GM12878 (cell line): ENCODE measurements around the gene YEATS4. TPM values are rescaled to one million over a fixed set of nuclear protein-coding genes. Genes with fewer than 3 reads are reported as not detected.

Source experiments
- ATAC-seq: fragments of 200-7000 bp; cut with Tn5 transposase; 3 replicates; pipeline ENCODE4 v1.9.1; 2020; ENCODE audit warnings: mild to moderate bottlenecking, moderate library complexity
- BruUV-seq: library from RNA; stranded (reverse); fragments of 400-500 nt; replicated peaks from 2 replicates; lab custom pipeline; 2021; lab: Mats Ljungman, UMichigan
- CTCF ChIA-PET: fragments of 300-600 bp; sonication (Branson Sonifier 250); formaldehyde crosslinking; extraction: SDS; loops from one replicate; lab custom pipeline; 2021; ENCODE audit warnings: inconsistent platforms; lab: Yijun Ruan, JAX
- POLR2A ChIA-PET: fragments of 350-600 bp; formaldehyde crosslinking; extraction: SDS; loops from one replicate; lab custom pipeline; 2021; ENCODE audit warnings: inconsistent platforms; lab: Charles Lee
- RAD21 ChIA-PET: fragments of 300-600 bp; sonication (Branson Sonifier 250); formaldehyde crosslinking; loops from one replicate; lab custom pipeline; 2023; ENCODE audit warnings: antibody characterized with exemption; ENCODE audit not compliant: unreplicated experiment; lab: Charles Lee
- SMC1A ChIA-PET: fragments of 300-600 bp; sonication (Branson Sonifier 250); formaldehyde crosslinking; loops from one replicate; lab custom pipeline; 2023; ENCODE audit not compliant: unreplicated experiment, uncharacterized antibody; lab: Charles Lee
- DNase-seq: peaks from one replicate; pipeline ENCODE4 v3.0.0-alpha.2; 2011; ENCODE audit warnings: low read depth, low spot score
- FAIRE-seq: peaks from 3 replicates; lab custom pipeline; 2011; peaks lifted over from hg19 to GRCh38; lab: Jason Lieb, UNC
- H2AFZ ChIP-seq: 2 replicates; pipeline ENCODE4 v1.6.0; 2011; ENCODE audit warnings: low read depth, low read length, control low read depth; ENCODE audit not compliant: control insufficient read depth
- H3K27ac ChIP-seq: 2 replicates; pipeline ENCODE4 v1.5.1; 2011; ENCODE audit warnings: control low read depth; ENCODE audit not compliant: control insufficient read depth, insufficient read depth
- H3K27me3 ChIP-seq, 2 experiments: replicated peaks in 1 of 2; 2 replicates each; pipeline versions ENCODE4 v1.6.0 to v1.6.1; 2011; ENCODE audit warnings: low read length in 1 of 2; ENCODE audit not compliant: control insufficient read depth in 2 of 2, insufficient read depth in 2 of 2
- H3K36me3 ChIP-seq, 2 experiments: 2 replicates each; pipeline ENCODE4 v1.5.1; 2011; ENCODE audit warnings: low read length in 1 of 2; ENCODE audit not compliant: control insufficient read depth in 2 of 2, insufficient read depth in 2 of 2
- H3K4me1 ChIP-seq: 2 replicates; pipeline ENCODE4 v1.6.1; 2011; ENCODE audit warnings: mild to moderate bottlenecking, low read length, moderate library complexity, mixed read lengths; ENCODE audit not compliant: control insufficient read depth, insufficient read depth
- H3K4me2 ChIP-seq: 2 replicates; pipeline ENCODE4 v1.6.0; 2011; ENCODE audit warnings: control low read depth; ENCODE audit not compliant: control insufficient read depth, insufficient read depth
- H3K4me3 ChIP-seq: fragments of 200-600 bp; sonication (generic); 2 replicates; pipeline ENCODE4 v1.5.1; 2016
- H3K79me2 ChIP-seq: 2 replicates; pipeline ENCODE4 v1.6.0; 2011; ENCODE audit warnings: low read length; ENCODE audit not compliant: control insufficient read depth, insufficient read depth
- H3K9ac ChIP-seq: 2 replicates; pipeline ENCODE4 v1.8.0; 2011; ENCODE audit warnings: low read length, control low read depth, mixed read lengths; ENCODE audit not compliant: control insufficient read depth, insufficient read depth
- H3K9me3 ChIP-seq: replicated peaks from 3 replicates; pipeline ENCODE4 v1.5.1; 2011; ENCODE audit warnings: mild to moderate bottlenecking, low read length; ENCODE audit not compliant: control insufficient read depth, insufficient read depth
- H4K20me1 ChIP-seq: 2 replicates; pipeline ENCODE4 v1.6.0; 2011; ENCODE audit not compliant: control insufficient read depth, insufficient read depth
- BCL3 ChIP-seq: IDR thresholded peaks from 2 replicates; pipeline ENCODE4 v1.6.1; 2011; ENCODE audit warnings: borderline replicate concordance, low read depth, mild to moderate bottlenecking, moderate library complexity, low read length; ENCODE audit not compliant: insufficient read depth, poor library complexity, severe bottlenecking
- CREM ChIP-seq: IDR thresholded peaks from 2 replicates; pipeline ENCODE4 v1.6.1; 2014; ENCODE audit warnings: antibody characterized with exemption, low read depth
- E2F8 ChIP-seq: fragments of 450-650 bp; IDR thresholded peaks from 2 replicates; pipeline ENCODE4 v1.6.1; 2018; ENCODE audit warnings: mild to moderate bottlenecking, low read depth, moderate library complexity; ENCODE audit not compliant: partially characterized antibody
- KLF5 ChIP-seq: fragments of 450-650 bp; IDR thresholded peaks from 2 replicates; pipeline ENCODE4 v1.6.1; 2014; ENCODE audit warnings: mild to moderate bottlenecking; ENCODE audit not compliant: partially characterized antibody
- MEF2B ChIP-seq: fragments of 450-650 bp; IDR thresholded peaks from 2 replicates; pipeline ENCODE4 v1.6.1; 2018; ENCODE audit warnings: mild to moderate bottlenecking, moderate library complexity; ENCODE audit not compliant: partially characterized antibody, poor library complexity, severe bottlenecking
- SMC3 ChIP-seq: IDR thresholded peaks from 2 replicates; pipeline ENCODE4 v1.6.1; 2011; ENCODE audit warnings: low read length, improper control_type of control experiment, borderline replicate concordance
- WRNIP1 ChIP-seq: IDR thresholded peaks from 2 replicates; pipeline ENCODE4 v1.6.1; 2011; ENCODE audit warnings: low read depth, low read length, improper control_type of control experiment, borderline replicate concordance
- ZSCAN29 ChIP-seq: fragments of 450-650 bp; IDR thresholded peaks from 2 replicates; pipeline ENCODE4 v1.6.1; 2017; ENCODE audit warnings: mild to moderate bottlenecking, moderate library complexity
- WGBS: methylation state at CpG from one replicate; pipeline ENCODE4 v1.1.6; 2016; ENCODE audit warnings: low lambda C conversion rate; ENCODE audit not compliant: insufficient replicate concordance, insufficient coverage; ENCODE audit errors: missing lambda C conversion rate; 5-methylcytosine and 5-hydroxymethylcytosine counted together
- in situ Hi-C: fragments of 300-500 bp; cut with MboI; formaldehyde crosslinking; loops from 9 replicates; pipeline ENCODE4 v1.14.3; 2018; ENCODE audit warnings: mixed read lengths
- intact Hi-C: fragments of 100-400 bp; cut with micrococcal nuclease; formaldehyde crosslinking; loops from one replicate; pipeline ENCODE4 v1.14.2; 2022; ENCODE audit not compliant: unreplicated experiment
- polyA plus RNA-seq, 11 experiments: library from polyadenylated mRNA; depleted of rRNA in 4 of 11; unstranded in 6 of 11; stranded (reverse) in 5 of 11; fragments of >200 nt; fragmentation: Nextera tagmentation in 4 of 11; fragmentation: Illumina TruSeq in 1 of 11; extraction: Ambion mirVana in 4 of 11; extraction: Trizol in 1 of 11; gene quantifications; 1 replicate in 1 of 11; 2 replicates in 10 of 11; pipeline versions ENCODE4 v1.2.1 to v1.2.3, GENCODE V29; 2011 to 2016; ENCODE audit warnings: inconsistent platforms in 2 of 11, missing spikeins in 2 of 11, low read depth in 1 of 11
- total RNA-seq, 4 experiments: library from RNA; depleted of rRNA in 3 of 4; stranded (reverse); fragments of >200 nt in 3 of 4; fragmentation: Illumina TruSeq in 1 of 4; extraction: Trizol in 1 of 4; gene quantifications; 2 replicates each; pipeline versions ENCODE4 v1.2.1 to v1.2.3, GENCODE V29; 2013 to 2021
- TF ChIP-seq, protein P1 (sequence below): IDR thresholded peaks from 2 replicates; pipeline ENCODE4 v1.6.1; 2012; ENCODE audit warnings: low read depth, low read length, improper control_type of control experiment
- TF ChIP-seq, protein P2 (sequence below): fragments of 450-650 bp; conservative IDR thresholded peaks from 2 replicates; pipeline ENCODE4 v1.6.1; 2017; ENCODE audit warnings: mild to moderate bottlenecking, moderate library complexity
- TF ChIP-seq, protein P3 (sequence below): fragments of 450-650 bp; IDR thresholded peaks from 2 replicates; pipeline ENCODE4 v1.6.1; 2017; ENCODE audit warnings: mild to moderate bottlenecking, moderate library complexity

Gene YEATS4
- total and polyA plus RNA-seq, 10 of the 15 experiments (the other 5 are each of a cell fraction or from before 2014, with no cell fraction given): 23.8 to 45.4 (median 36.8) TPM

GRCh38 chr12:69345077-69345476 lies 14.5 kb upstream of the YEATS4 start (continued):
- TF ChIP-seq, protein P1, sequence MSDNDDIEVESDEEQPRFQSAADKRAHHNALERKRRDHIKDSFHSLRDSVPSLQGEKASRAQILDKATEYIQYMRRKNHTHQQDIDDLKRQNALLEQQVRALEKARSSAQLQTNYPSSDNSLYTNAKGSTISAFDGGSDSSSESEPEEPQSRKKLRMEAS: no peak
- TF ChIP-seq CREM: no peak
- no peak for TF ChIP-seq BCL3
- no peak for TF ChIP-seq WRNIP1

- no peaks in the 10 kb centered on the region for H3K36me3 ChIP-seq
- RAD21 ChIA-PET: no interaction called here
- no peak for FAIRE-seq
- H3K27me3 ChIP-seq: no peaks in the 10 kb centered on the region
- no peak for ATAC-seq
- H3K4me1 ChIP-seq: no peaks in the 10 kb centered on the region
- SMC1A ChIA-PET: no interaction called here
- intact Hi-C loops (no loop called here), in situ Hi-C loops (no loop called here)
- H3K79me2 ChIP-seq: no peaks in the 10 kb centered on the region
- H2AFZ ChIP-seq: no peak overlapping the region
- no peaks in the 10 kb centered on the region for H4K20me1 ChIP-seq
- no peak overlapping the region for H3K4me3 ChIP-seq
- no peak overlapping the region for H3K4me2 ChIP-seq
- no TSS peak for BruUV-seq
- POLR2A ChIA-PET: no interaction called here
- no peak for DNase-seq
- H3K9me3 ChIP-seq: no peaks in the 10 kb centered on the region
- CTCF ChIA-PET: no interaction called here
- H3K9ac ChIP-seq: no peak overlapping the region
- WGBS: 84% methylated on average over 1 of the region's 1 CpG
- H3K27ac ChIP-seq: no peak overlapping the region
- TF ChIP-seq MEF2B (no peak), SMC3 (no peak), E2F8 (no peak), ZSCAN29 (no peak), KLF5 (no peak)
- TF ChIP-seq, protein P2, sequence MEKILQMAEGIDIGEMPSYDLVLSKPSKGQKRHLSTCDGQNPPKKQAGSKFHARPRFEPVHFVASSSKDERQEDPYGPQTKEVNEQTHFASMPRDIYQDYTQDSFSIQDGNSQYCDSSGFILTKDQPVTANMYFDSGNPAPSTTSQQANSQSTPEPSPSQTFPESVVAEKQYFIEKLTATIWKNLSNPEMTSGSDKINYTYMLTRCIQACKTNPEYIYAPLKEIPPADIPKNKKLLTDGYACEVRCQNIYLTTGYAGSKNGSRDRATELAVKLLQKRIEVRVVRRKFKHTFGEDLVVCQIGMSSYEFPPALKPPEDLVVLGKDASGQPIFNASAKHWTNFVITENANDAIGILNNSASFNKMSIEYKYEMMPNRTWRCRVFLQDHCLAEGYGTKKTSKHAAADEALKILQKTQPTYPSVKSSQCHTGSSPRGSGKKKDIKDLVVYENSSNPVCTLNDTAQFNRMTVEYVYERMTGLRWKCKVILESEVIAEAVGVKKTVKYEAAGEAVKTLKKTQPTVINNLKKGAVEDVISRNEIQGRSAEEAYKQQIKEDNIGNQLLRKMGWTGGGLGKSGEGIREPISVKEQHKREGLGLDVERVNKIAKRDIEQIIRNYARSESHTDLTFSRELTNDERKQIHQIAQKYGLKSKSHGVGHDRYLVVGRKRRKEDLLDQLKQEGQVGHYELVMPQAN: no peak
- TF ChIP-seq, protein P3, sequence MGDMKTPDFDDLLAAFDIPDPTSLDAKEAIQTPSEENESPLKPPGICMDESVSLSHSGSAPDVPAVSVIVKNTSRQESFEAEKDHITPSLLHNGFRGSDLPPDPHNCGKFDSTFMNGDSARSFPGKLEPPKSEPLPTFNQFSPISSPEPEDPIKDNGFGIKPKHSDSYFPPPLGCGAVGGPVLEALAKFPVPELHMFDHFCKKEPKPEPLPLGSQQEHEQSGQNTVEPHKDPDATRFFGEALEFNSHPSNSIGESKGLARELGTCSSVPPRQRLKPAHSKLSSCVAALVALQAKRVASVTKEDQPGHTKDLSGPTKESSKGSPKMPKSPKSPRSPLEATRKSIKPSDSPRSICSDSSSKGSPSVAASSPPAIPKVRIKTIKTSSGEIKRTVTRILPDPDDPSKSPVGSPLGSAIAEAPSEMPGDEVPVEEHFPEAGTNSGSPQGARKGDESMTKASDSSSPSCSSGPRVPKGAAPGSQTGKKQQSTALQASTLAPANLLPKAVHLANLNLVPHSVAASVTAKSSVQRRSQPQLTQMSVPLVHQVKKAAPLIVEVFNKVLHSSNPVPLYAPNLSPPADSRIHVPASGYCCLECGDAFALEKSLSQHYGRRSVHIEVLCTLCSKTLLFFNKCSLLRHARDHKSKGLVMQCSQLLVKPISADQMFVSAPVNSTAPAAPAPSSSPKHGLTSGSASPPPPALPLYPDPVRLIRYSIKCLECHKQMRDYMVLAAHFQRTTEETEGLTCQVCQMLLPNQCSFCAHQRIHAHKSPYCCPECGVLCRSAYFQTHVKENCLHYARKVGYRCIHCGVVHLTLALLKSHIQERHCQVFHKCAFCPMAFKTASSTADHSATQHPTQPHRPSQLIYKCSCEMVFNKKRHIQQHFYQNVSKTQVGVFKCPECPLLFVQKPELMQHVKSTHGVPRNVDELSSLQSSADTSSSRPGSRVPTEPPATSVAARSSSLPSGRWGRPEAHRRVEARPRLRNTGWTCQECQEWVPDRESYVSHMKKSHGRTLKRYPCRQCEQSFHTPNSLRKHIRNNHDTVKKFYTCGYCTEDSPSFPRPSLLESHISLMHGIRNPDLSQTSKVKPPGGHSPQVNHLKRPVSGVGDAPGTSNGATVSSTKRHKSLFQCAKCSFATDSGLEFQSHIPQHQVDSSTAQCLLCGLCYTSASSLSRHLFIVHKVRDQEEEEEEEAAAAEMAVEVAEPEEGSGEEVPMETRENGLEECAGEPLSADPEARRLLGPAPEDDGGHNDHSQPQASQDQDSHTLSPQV: no peak
Observed at GRCh38 chr12:69345742-69346141, 13.8 kb upstream of the YEATS4 start.
